A673 (cell line): ENCODE results near the gene RBM20.

ENCODE experiments used
- EZH2 ChIP-seq: fragments of 200-600 bp; sonication (generic); IDR thresholded peaks from 2 replicates; pipeline ENCODE4 v1.6.1; 2017; ENCODE audit warnings: borderline replicate concordance, low read depth, mild to moderate bottlenecking, mixed read lengths, antibody characterized with exemption, low read length; ENCODE audit not compliant: poor library complexity, severe bottlenecking
- TF ChIP-seq, protein P1 (sequence below): fragments of 300-800, 200-600 bp; sonication (generic); conservative IDR thresholded peaks from 2 replicates; pipeline ENCODE4 v1.5.1; 2017; ENCODE audit warnings: low read depth, mild to moderate bottlenecking, antibody characterized with exemption, low read length, moderate library complexity, mixed read lengths

DNA sequence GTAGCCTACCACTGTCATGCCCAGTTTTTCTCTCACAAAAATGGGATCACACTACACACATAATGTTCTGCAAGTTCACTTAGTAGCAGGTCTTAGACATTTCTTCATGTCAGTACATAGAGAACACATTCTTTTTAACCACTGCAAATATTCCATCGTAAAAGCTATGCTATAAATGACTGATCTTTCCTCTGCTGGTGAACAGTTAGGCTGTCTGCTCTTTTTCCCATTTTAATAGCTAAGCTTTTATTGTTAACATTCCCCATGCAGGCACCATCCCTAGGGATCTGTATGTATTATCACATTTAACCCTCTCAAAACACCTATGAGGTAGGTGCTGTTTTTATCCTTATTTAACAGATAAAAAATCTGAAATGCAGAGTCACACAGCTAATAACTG is 181.4 kb downstream of the RBM20 start:
- TF ChIP-seq, protein P1, sequence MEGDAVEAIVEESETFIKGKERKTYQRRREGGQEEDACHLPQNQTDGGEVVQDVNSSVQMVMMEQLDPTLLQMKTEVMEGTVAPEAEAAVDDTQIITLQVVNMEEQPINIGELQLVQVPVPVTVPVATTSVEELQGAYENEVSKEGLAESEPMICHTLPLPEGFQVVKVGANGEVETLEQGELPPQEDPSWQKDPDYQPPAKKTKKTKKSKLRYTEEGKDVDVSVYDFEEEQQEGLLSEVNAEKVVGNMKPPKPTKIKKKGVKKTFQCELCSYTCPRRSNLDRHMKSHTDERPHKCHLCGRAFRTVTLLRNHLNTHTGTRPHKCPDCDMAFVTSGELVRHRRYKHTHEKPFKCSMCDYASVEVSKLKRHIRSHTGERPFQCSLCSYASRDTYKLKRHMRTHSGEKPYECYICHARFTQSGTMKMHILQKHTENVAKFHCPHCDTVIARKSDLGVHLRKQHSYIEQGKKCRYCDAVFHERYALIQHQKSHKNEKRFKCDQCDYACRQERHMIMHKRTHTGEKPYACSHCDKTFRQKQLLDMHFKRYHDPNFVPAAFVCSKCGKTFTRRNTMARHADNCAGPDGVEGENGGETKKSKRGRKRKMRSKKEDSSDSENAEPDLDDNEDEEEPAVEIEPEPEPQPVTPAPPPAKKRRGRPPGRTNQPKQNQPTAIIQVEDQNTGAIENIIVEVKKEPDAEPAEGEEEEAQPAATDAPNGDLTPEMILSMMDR, result no peak
- no peak for TF ChIP-seq EZH2
